ENCODE results near the gene CD300A.

- no peak for TF ChIP-seq CTCF (IDR thresholded peaks at IDR 0.05)
- TF ChIP-seq POLR2A (IDR thresholded peaks at IDR 0.05), result no peak
Measured at GRCh38 chr17:74427048-74427762, 39.2 kb upstream of the CD300A start.
